Liver (tissue), 9 donors: ENCODE measurements around the gene MTHFD2. TPM values are rescaled to one million over a fixed set of nuclear protein-coding genes. Genes with fewer than 3 reads are reported as not detected.

Experiments
- DNase-seq: peaks from one replicate; pipeline ENCODE4 v3.0.0-alpha.2; 2017; ENCODE audit warnings: low spot score
- H3K27ac ChIP-seq, 2 donors: one replicate each; pipeline ENCODE4 v1.7.0; 2013; ENCODE audit warnings: inconsistent platforms in 2 of 2, low read length in 2 of 2, control low read depth in 1 of 2, low read depth in 1 of 2, mild to moderate bottlenecking in 1 of 2
- H3K27me3 ChIP-seq, 4 donors: one replicate each; pipeline versions ENCODE4 v1.6.1 to v1.7.0; 2013; ENCODE audit warnings: low read length in 3 of 4, inconsistent platforms in 1 of 4, mild to moderate bottlenecking in 1 of 4, moderate library complexity in 1 of 4; ENCODE audit not compliant: control insufficient read depth in 4 of 4, insufficient read depth in 4 of 4
- H3K36me3 ChIP-seq, 4 donors: one replicate each; pipeline versions ENCODE4 v1.6.1 to v1.7.0; 2013; ENCODE audit warnings: low read length in 3 of 4, mild to moderate bottlenecking in 3 of 4, low read depth in 1 of 4, moderate library complexity in 1 of 4; ENCODE audit not compliant: control insufficient read depth in 4 of 4, insufficient read depth in 3 of 4
- H3K4me1 ChIP-seq, 4 donors: one replicate each; pipeline versions ENCODE4 v1.6.1 to v1.7.0; 2013; ENCODE audit warnings: low read length in 3 of 4, mild to moderate bottlenecking in 3 of 4, moderate library complexity in 1 of 4; ENCODE audit not compliant: control insufficient read depth in 4 of 4, insufficient read depth in 4 of 4
- H3K4me3 ChIP-seq, 3 donors: one replicate each; pipeline versions ENCODE4 v1.6.1 to v1.7.0; 2013; ENCODE audit warnings: low read length in 3 of 3, control low read depth in 1 of 3, low read depth in 1 of 3, mild to moderate bottlenecking in 1 of 3
- H3K9ac ChIP-seq, 2 donors: one replicate each; pipeline ENCODE4 v1.7.0; 2013; ENCODE audit warnings: low read length in 2 of 2, mild to moderate bottlenecking in 2 of 2, moderate library complexity in 2 of 2, control low read depth in 1 of 2, low read depth in 1 of 2
- H3K9me3 ChIP-seq, 4 donors: one replicate each; pipeline versions ENCODE4 v1.6.1 to v1.7.0; 2013; ENCODE audit warnings: low read length in 3 of 4; ENCODE audit not compliant: control insufficient read depth in 4 of 4
- EGR1 ChIP-seq, 2 donors: IDR thresholded peaks; 2 replicates each; pipeline ENCODE4 v1.6.1; 2016 to 2018; ENCODE audit warnings: antibody characterized with exemption in 2 of 2, low read depth in 2 of 2
- FOXA1 ChIP-seq: IDR thresholded peaks from 2 replicates; pipeline ENCODE4 v1.6.1; 2016; ENCODE audit warnings: antibody characterized with exemption
- FOXA2 ChIP-seq: IDR thresholded peaks from 2 replicates; pipeline ENCODE4 v1.6.1; 2016; ENCODE audit warnings: antibody characterized with exemption
- GABPA ChIP-seq, 2 donors: IDR thresholded peaks in 1 of 2; conservative IDR thresholded peaks in 1 of 2; 2 replicates each; pipeline ENCODE4 v1.6.1; 2016; ENCODE audit warnings: antibody characterized with exemption in 2 of 2, mild to moderate bottlenecking in 1 of 2, moderate library complexity in 1 of 2
- HNF4A ChIP-seq, 2 donors: conservative IDR thresholded peaks; 2 replicates each; pipeline ENCODE4 v1.6.1; 2016; ENCODE audit warnings: antibody characterized with exemption in 2 of 2, mild to moderate bottlenecking in 2 of 2
- HNF4G ChIP-seq: IDR thresholded peaks from 2 replicates; pipeline ENCODE4 v1.6.1; 2016; ENCODE audit warnings: antibody characterized with exemption
- JUND ChIP-seq, 2 donors: IDR thresholded peaks; 2 replicates each; pipeline ENCODE4 v1.6.1; 2016; ENCODE audit warnings: antibody characterized with exemption in 2 of 2
- NR2F2 ChIP-seq: IDR thresholded peaks from 2 replicates; pipeline ENCODE4 v1.6.1; 2016; ENCODE audit warnings: antibody characterized with exemption
- RAD21 ChIP-seq, 2 donors: IDR thresholded peaks; 2 replicates each; pipeline ENCODE4 v1.6.1; 2016; ENCODE audit warnings: antibody characterized with exemption in 2 of 2, mild to moderate bottlenecking in 2 of 2
- RXRA ChIP-seq, 2 donors: IDR thresholded peaks; 2 replicates each; pipeline ENCODE4 v1.6.1; 2017 to 2018; ENCODE audit warnings: antibody characterized with exemption in 2 of 2, mild to moderate bottlenecking in 1 of 2
- SP1 ChIP-seq: IDR thresholded peaks from 2 replicates; pipeline ENCODE4 v1.6.1; 2018; ENCODE audit warnings: antibody characterized with exemption, mild to moderate bottlenecking
- TAF1 ChIP-seq: conservative IDR thresholded peaks from 2 replicates; pipeline ENCODE4 v1.6.1; 2016; ENCODE audit warnings: antibody characterized with exemption, mild to moderate bottlenecking
- YY1 ChIP-seq: IDR thresholded peaks from 2 replicates; pipeline ENCODE4 v1.6.1; 2016; ENCODE audit warnings: antibody characterized with exemption, mild to moderate bottlenecking
- WGBS: extraction: QIAGEN DNeasy Blood & Tissue Kit; methylation state at CpG from one replicate; pipeline ENCODE4 v1.1.7; 2013; 5-methylcytosine and 5-hydroxymethylcytosine counted together
- polyA plus RNA-seq, 2 donors: library from polyadenylated mRNA; stranded (reverse) in 1 of 2; unstranded in 1 of 2; fragments of 200-250 nt in 1 of 2; fragments of >200 nt in 1 of 2; fragmentation: Nextera tagmentation in 1 of 2; extraction: Ambion mirVana in 1 of 2; gene quantifications; one replicate each; pipeline versions ENCODE4 v1.2.1 to v1.2.3, GENCODE V29; 2013 to 2015
- total RNA-seq, 2 donors: library from RNA; depleted of rRNA; stranded (reverse); fragments of >200 nt; gene quantifications; one replicate each; pipeline ENCODE4 v1.2.3, GENCODE V29; 2014
- TF ChIP-seq, protein P1 (sequence below): IDR thresholded peaks from 2 replicates; pipeline ENCODE4 v1.6.1; 2016; ENCODE audit warnings: antibody characterized with exemption
- TF ChIP-seq, protein P2 (sequence below): fragments of 150-350 bp; IDR thresholded peaks from 2 replicates; pipeline ENCODE4 v1.5.1; 2017; ENCODE audit warnings: improper control_type of control experiment, low read depth, low read length; ENCODE audit not compliant: missing input control
- TF ChIP-seq, protein P3 (sequence below): IDR thresholded peaks from 2 replicates; pipeline ENCODE4 v1.6.1; 2016; ENCODE audit warnings: antibody characterized with exemption, mild to moderate bottlenecking
- TF ChIP-seq, protein P4 (sequence below): IDR thresholded peaks from 2 replicates; pipeline ENCODE4 v1.6.1; 2016; ENCODE audit warnings: antibody characterized with exemption
- TF ChIP-seq, protein P5 (sequence below): IDR thresholded peaks from 2 replicates; pipeline ENCODE4 v1.6.1; 2016; ENCODE audit warnings: antibody characterized with exemption
- donor health status: healthy.
- donor health status: healthy.
- donor health status: healthy.
- donor health status: healthy.
- donor health status: healthy.

The MTHFD2 gene
- total and polyA plus RNA-seq, 4 donors: 1.6 to 27.5 (median 2.8) TPM

DNA sequence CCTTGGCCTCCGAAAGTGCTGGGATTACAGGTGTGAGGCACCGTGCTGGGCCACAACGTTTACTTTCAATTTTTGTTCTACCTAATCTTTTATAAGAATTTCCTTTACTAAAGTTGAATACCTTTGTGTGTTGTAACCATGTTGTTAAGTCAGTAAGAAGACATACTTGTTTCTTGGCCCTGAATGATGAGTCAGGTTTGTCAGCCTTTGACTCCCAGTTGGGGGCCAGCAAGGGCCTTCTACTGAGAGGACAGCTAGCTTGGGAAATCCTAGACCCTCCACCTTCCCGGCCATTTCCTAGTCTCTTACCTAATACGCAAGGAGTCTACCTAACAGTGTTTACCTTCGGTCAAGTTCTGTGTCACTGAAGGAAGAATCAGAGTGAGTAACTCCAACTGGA is 22.7 kb downstream of the MTHFD2 start:
- no peak overlapping the region for H3K9ac ChIP-seq
- H3K4me1 ChIP-seq: no peaks in the 10 kb centered on the region
- peaks cover 0 to 2% (median 0%) of the 10 kb centered on the region in 4 donors for H3K36me3 ChIP-seq
- 96% methylated on average over 6 of the region's 6 CpGs for WGBS
- no peaks in the 10 kb centered on the region for H3K9me3 ChIP-seq
- no peak overlapping the region for H3K27ac ChIP-seq
- no peaks in the 10 kb centered on the region for H3K27me3 ChIP-seq
- no peak overlapping the region for H3K4me3 ChIP-seq
- no peak for DNase-seq
- no peak for TF ChIP-seq NR2F2

DNA sequence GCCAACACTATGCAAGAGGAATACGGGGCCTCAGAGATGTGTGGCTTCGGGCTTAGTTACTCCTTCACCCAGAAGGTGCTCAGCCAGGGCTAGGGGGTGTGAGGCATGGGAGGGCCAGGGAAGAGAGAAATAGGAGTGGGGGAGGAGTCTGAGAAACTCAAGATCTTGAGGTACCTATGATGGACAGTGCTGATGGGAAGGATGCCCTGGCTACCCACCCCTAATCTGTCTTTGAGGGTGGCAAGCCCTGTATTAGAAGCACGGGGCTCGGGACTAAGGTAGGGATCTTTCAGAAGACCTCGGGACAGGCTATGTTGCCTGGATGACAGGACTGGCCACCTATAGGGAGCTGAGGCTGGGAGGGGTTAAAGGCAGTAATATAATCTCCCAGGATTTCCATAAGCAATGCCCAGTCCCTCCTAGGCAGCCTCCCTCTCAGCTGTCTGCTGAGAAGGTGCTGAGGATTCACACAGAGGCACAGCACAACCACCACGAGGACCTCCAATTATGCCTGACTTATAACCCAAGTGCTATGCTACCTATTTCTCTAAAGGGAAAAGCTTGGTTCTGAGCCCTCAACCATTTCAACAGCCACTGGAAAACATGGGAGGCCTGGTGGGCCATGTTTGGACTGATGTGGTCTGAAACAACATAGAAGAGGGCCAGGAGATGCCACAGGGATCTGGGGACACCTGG is 23.3 kb downstream of the MTHFD2 start:
- Histone ChIP-seq H3K36me3 (peaks cover 0 to 2% (median 0%) of the 10 kb centered on the region in 4 donors), H3K27ac (no peak overlapping the region), H3K4me1 (no peaks in the 10 kb centered on the region), H3K9me3 (no peaks in the 10 kb centered on the region), H3K9ac (no peak overlapping the region), H3K4me3 (no peak overlapping the region), H3K27me3 (no peaks in the 10 kb centered on the region)
- DNase-seq: no peak
- TF ChIP-seq HNF4G (no peak), EGR1 (IDR thresholded peaks at IDR 0.05; ENCODE audit: low read depth in 2 of 2) (no peak), GABPA (IDR thresholded peaks at IDR 0.05 in 1 of 2, conservative IDR thresholded peaks at IDR 0.05 in 1 of 2) (no peak), JUND (IDR thresholded peaks at IDR 0.05) (no peak), YY1 (no peak), SP1 (no peak), RXRA (IDR thresholded peaks at IDR 0.05) (no peak), NR2F2 (no peak), FOXA2 (no peak), FOXA1 (no peak), TAF1 (no peak), HNF4A (conservative IDR thresholded peaks at IDR 0.05) (no peak), RAD21 (IDR thresholded peaks at IDR 0.05) (no peak)
- TF ChIP-seq, protein P1, sequence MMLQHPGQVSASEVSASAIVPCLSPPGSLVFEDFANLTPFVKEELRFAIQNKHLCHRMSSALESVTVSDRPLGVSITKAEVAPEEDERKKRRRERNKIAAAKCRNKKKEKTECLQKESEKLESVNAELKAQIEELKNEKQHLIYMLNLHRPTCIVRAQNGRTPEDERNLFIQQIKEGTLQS: no peak
- TF ChIP-seq, protein P2, sequence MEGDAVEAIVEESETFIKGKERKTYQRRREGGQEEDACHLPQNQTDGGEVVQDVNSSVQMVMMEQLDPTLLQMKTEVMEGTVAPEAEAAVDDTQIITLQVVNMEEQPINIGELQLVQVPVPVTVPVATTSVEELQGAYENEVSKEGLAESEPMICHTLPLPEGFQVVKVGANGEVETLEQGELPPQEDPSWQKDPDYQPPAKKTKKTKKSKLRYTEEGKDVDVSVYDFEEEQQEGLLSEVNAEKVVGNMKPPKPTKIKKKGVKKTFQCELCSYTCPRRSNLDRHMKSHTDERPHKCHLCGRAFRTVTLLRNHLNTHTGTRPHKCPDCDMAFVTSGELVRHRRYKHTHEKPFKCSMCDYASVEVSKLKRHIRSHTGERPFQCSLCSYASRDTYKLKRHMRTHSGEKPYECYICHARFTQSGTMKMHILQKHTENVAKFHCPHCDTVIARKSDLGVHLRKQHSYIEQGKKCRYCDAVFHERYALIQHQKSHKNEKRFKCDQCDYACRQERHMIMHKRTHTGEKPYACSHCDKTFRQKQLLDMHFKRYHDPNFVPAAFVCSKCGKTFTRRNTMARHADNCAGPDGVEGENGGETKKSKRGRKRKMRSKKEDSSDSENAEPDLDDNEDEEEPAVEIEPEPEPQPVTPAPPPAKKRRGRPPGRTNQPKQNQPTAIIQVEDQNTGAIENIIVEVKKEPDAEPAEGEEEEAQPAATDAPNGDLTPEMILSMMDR: no peak
- TF ChIP-seq, protein P3, sequence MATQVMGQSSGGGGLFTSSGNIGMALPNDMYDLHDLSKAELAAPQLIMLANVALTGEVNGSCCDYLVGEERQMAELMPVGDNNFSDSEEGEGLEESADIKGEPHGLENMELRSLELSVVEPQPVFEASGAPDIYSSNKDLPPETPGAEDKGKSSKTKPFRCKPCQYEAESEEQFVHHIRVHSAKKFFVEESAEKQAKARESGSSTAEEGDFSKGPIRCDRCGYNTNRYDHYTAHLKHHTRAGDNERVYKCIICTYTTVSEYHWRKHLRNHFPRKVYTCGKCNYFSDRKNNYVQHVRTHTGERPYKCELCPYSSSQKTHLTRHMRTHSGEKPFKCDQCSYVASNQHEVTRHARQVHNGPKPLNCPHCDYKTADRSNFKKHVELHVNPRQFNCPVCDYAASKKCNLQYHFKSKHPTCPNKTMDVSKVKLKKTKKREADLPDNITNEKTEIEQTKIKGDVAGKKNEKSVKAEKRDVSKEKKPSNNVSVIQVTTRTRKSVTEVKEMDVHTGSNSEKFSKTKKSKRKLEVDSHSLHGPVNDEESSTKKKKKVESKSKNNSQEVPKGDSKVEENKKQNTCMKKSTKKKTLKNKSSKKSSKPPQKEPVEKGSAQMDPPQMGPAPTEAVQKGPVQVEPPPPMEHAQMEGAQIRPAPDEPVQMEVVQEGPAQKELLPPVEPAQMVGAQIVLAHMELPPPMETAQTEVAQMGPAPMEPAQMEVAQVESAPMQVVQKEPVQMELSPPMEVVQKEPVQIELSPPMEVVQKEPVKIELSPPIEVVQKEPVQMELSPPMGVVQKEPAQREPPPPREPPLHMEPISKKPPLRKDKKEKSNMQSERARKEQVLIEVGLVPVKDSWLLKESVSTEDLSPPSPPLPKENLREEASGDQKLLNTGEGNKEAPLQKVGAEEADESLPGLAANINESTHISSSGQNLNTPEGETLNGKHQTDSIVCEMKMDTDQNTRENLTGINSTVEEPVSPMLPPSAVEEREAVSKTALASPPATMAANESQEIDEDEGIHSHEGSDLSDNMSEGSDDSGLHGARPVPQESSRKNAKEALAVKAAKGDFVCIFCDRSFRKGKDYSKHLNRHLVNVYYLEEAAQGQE: no peak
- TF ChIP-seq, protein P4, sequence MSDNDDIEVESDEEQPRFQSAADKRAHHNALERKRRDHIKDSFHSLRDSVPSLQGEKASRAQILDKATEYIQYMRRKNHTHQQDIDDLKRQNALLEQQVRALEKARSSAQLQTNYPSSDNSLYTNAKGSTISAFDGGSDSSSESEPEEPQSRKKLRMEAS: no peak
- TF ChIP-seq, protein P5, sequence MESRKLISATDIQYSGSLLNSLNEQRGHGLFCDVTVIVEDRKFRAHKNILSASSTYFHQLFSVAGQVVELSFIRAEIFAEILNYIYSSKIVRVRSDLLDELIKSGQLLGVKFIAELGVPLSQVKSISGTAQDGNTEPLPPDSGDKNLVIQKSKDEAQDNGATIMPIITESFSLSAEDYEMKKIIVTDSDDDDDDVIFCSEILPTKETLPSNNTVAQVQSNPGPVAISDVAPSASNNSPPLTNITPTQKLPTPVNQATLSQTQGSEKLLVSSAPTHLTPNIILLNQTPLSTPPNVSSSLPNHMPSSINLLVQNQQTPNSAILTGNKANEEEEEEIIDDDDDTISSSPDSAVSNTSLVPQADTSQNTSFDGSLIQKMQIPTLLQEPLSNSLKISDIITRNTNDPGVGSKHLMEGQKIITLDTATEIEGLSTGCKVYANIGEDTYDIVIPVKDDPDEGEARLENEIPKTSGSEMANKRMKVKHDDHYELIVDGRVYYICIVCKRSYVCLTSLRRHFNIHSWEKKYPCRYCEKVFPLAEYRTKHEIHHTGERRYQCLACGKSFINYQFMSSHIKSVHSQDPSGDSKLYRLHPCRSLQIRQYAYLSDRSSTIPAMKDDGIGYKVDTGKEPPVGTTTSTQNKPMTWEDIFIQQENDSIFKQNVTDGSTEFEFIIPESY: no peak
- 96% methylated on average over 6 of the region's 6 CpGs for WGBS
